A549 treated with AZD2906 at 1 μM for 4 hours (cell line): ENCODE results near the gene SUMO1. TPM values are rescaled to one million over a fixed set of nuclear protein-coding genes. Genes with fewer than 3 reads are reported as not detected.

ENCODE experiments used
- total RNA-seq: library from RNA; stranded (reverse); fragments of 200-300 nt; extraction: Qiagen RNA extraction; gene quantifications from 5 replicates; pipeline ENCODE4 v1.2.3, GENCODE V29; 2022

The SUMO1 gene
- 133 to 171 TPM (median 139 TPM) in 5 replicates for total RNA-seq

GRCh38 chr2:202238234-202239197 is at the start of gene SUMO1:
Gene SUMO1 (minus strand): TSS chr2:202238597. CDS start chr2:202238451, 146 bp downstream.

GRCh38 chr2:202265467-202266277 is 27.3 kb upstream of the SUMO1 start, which contains the start of gene NOP58:
Gene NOP58 (plus strand): TSS chr2:202265763. CDS start chr2:202265942, 179 bp downstream.

Other genes starting within 250 kb of the SUMO1 start
- 5.9 to 6.7 TPM (median 6.4 TPM) in 5 replicates for gene FZD7, start 204.7 kb downstream of the SUMO1 start, total RNA-seq
- gene KIAA2012, start 165.3 kb downstream of the SUMO1 start, total RNA-seq = not detected in 5 replicates
- gene NOP58, start 27.2 kb upstream of the SUMO1 start, total RNA-seq = 104 to 131 TPM (median 108 TPM) in 5 replicates
- 9.4 to 15.7 TPM (median 13.4 TPM) in 5 replicates for gene BMPR2, start 137.7 kb upstream of the SUMO1 start, total RNA-seq